GM19043 (cell line): Measurements from ENCODE around the gene ARL16.

Experiments
- ATAC-seq: cut with Tn5 transposase; IDR thresholded peaks from one replicate; pipeline ENCODE4 v1.9.1; 2021; ENCODE audit warnings: low read depth; ENCODE audit not compliant: unreplicated experiment

The ARL16 gene

DNA sequence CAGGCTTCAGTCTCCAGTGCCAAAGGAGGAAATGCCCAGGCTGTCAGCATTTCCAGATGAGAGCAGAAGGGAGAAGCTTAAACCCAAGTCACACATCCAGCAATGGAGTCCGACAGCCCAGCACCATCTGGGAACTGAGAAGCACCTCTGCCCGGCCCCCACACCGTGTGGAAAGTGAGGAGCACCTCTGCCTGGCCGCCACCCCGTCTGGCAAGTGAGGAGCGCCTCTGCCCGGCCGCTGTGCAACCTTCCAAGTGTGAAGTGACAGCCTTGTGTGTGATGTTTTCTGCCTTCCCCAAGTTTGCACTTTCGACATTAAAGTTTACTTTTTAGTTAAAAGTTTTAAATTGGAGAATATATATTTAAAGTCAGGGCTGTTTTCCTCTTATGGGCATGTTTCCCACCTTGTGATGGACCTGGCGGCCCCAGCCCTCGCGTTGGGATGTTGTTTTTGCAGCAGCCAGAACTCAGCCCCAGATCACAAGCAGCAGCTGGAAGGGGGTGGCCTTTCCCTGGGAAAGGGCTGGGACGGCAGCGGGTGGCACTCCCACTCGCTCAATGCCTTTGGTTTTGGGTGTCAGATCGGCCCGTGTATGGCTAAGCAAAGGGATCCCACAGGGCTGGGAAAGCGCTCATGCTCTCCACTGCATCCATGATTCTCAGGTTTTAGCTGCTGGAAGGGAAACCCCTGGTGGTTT is 9.9 kb downstream of the ARL16 start:
- no peak for ATAC-seq

DNA sequence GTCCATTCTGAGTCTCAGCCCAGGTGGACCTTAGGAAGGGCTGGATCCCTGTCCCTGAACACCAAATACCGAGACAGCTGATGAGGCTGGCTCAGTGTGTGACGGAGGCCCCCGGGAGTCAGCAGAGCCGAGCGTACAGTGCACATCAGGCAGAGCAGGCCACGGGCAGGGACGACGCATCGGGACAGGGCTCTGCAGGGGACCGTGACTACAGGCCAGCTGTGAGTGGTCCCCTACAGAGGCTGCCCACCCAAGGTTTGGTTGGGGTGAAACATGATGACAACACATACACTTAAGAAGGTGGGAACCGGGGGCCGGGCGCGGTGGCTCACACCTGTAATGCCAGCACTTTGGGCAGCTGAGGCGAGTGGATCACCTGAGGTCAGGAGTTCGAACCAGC is 10.6 kb downstream of the ARL16 start:
- no peak for ATAC-seq

DNA sequence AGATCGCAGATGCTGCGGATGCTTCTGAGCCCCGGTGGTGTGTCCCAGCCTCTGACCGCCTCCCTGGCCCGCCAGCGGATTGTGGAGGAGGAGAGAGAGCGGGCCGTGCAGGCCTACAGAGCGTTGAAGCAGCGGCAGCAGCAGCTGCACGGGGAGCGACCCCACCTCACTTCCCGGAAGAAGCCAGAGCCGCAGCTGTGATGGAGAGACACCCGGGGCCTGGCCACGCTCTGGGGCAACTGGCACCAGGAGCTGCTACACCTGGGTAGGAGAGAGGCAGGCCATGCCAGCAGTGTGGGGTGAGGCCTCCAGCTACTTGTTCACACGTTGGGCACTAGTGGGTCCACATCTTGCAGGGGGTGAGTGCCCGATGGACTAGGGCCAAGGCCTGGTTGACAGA is 11.1 kb downstream of the ARL16 start:
- ATAC-seq = no peak

DNA sequence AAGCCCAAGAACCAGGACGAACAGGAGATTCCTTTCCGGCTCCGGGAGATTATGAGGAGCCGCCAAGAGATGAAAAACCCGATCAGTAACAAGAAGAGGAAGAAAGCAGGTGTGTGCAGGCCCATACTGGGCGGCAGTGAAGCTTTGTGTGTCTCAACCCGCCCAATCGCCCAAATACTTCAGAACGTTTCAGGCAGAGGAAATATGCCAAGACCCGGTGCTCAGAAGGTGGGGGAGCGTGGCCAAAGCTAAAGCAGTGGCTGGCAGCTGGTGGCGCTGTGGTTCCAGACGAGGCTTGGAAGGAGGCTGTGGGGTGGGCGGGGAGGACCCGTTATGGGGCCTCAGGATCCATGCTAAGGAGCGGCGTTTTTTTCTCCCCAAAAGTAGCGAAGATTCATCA is 15.8 kb downstream of the ARL16 start:
- ATAC-seq = no peak

DNA sequence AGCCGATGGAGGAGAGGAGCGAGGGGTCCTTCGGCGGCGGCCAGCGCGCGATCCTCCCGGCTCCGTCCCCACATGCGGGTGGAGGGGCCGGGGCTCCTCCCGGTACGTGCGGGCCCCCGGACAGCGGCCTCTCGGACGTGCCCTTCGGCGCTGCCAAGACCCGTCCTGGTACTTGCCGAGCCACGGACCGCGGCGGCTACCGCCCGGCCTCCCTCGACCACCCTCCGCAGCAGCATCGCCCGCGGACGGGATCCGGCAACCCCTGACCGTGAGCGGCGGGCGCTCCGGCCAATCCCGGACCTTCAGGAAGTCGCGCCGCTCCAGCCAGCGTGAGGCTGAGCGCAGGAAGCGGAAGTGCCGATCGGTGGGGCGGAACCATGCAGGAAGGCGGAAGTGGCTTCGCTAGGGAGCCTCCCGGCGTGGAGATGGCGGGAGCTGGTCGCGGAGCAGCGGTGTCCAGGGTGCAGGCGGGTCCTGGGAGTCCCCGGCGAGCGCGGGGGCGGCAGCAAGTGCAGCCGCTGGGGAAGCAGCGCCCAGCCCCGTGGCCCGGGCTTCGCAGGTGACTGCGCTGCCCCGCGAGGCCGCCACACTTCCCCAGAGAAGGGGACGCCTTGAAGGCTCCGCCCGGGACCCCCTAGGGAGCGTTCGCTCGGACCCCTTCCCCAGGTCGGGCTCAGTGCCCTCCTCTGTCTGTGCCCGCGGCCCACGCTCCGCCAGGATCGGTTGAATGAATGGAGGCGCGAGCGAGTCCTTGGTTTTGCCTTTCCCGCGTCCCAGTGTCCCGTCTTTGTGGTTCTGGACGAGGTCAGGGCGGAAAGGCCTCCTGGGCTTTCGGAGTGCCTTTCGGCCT is 17.0 kb downstream of the ARL16 start, which contains the start of the genes CCDC137 and OXLD1:
Gene CCDC137, plus strand, starts transcription at position 396 of the 850 bp plus-strand sequence. Its CDS starts 30 bp downstream, at position 426.
Gene OXLD1, minus strand, starts transcription at position 264 of the 850 bp plus-strand sequence. Its CDS starts 28 bp downstream, at position 236.
- peak; percentile 90 for ATAC-seq

DNA sequence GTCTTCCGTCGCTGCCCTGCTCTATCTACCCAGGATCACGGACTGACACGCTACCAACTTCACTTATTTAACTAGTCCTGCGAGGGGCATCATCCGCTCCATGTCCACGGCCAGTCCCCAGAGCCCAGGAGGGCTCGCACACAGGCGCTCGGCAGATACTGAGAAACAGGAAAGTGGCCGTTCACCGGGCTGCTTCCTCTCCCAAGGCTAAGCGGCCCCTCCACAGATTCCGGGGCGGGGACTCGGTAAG is 17.6 kb downstream of the ARL16 start:
- peak; percentile 11 for ATAC-seq

DNA sequence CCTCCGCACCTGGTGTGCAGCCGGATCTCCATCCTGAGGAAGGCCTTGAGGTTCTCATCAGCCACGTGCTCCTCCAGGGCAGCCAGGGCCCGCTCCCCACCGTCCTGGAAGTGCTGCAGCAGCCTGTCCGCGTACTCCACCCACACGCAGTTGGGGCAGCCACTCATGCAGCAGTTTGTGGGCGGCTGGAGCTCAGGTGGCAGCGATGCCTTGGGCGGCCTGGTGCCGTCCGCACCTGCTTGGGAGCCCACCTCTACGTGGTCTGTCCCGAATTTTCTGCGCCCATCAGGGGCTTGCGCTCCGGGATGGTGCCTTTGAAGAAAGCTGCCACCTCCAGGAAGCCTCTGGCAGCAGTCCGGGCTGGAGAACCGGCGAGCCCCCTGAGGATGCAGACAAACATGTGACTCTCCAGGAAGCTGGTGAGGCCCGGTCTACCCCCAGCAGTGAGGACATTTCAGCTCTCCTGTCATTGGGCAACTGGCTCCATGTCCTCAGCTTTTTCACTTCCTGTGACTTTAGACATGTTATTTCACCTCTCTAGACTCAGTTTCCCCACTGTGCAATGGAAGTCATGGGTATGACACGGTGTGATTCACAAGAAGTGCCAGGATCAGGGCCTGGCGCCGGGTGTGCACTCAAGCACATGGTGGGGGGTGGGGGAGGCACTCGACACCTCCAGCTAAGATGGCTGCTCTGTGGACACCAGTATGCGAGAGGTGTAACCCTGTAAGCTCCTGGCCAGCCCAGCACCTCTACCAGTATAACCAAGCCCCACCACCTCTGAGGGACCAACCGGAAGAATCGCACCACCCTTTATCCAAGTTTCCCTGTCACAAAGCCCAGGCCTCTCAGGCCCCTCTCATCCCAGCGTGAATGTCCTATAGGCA is 18.1 kb downstream of the ARL16 start:
- no peak for ATAC-seq

DNA sequence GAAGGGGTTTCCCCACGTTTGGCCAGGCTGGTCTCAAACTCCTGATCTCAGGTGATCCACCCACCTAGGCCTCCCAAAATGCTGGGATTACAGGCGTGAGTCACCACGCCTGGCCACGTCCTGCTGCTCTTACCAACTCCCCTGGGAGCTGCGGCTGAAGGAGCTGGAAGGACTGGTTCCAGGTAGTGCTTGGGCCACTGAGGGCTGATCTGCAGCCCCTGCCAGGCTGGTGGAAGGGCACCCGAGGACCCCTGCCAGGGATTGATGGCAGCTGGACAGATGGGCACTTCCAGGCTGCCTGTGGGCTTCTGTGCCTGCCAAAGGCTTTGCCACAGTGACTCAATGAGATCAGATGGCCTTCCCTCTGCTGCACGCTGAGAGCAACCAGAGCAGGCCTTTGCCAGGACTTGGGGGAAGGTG is 19.5 kb downstream of the ARL16 start:
- no peak for ATAC-seq

DNA sequence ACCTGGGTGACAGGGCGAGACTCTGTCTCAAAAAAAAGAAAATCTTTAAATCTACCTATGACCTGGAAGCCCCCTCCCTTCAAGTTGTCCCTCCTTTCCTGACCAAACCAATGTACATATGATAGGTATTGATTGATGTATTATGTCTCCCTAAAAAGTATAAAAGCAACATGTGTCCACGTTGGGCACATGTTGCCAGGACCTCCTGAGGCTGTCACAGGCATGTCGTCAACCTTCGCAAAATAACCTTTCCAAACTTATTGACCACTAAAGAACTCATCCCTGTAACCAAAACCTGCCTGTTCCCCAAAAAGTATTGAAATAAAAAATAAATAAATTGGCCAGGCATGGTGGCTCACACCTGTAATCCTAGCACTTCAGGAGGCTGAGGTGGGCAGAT is 21.6 kb downstream of the ARL16 start:
- no peak for ATAC-seq

DNA sequence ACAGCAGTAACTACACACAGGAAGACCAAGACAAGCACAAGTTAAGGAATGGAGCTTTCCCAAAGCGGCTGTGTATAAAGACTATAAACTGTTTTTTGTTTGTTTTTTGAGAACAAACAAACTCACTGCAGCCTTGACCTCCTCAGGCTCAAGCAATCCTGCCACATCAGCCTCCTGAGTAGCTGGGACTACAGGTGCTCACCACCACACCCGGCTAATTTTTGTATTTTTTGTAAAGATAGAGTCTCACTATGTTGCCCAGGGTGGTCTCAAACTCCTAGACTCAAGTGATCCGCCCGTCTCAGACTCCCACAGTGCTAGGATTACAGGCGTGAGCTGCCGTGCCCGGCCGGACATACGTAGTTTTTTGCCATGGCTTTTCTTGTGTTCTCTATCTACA is 23.2 kb downstream of the ARL16 start:
- no peak for ATAC-seq

DNA sequence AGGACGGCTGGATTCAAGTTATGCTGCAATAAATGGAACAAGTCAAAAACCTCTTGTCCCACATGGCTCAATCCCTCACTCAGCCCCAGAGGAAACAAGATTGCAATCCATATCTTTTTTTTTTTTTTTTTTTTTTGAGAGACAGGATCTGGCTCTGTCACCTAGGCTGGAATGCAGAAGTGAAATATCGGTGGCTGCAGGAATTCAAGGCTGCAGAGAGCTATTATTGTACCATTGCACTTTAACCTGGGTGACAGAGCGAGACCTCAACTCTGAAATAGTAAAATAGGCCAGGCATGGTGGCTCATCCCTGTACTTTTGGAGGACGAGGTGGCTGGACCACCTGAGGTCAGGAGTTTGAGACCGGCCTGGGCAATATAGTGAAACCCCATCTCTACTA is 24.6 kb downstream of the ARL16 start:
- no peak for ATAC-seq

DNA sequence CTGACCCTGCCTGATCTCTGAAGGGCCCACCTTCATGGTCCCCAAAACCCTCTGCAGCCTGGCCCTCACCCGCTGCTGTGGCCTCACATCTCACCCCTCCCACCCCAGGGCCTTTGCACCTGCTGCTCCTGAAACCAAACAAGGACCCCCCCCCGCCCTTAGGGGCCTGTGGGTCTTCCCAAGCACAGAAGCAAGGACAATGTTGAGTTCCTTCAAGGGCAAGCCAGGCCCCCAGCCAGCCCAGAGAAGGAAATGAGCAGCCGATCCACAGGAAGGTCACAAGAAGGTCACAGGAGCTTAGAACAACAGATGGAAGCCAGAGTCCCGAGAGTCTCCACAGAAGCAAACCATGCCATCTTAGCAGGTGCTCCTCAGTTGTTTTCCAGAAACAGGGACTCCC is 26.8 kb downstream of the ARL16 start:
- no peak for ATAC-seq

DNA sequence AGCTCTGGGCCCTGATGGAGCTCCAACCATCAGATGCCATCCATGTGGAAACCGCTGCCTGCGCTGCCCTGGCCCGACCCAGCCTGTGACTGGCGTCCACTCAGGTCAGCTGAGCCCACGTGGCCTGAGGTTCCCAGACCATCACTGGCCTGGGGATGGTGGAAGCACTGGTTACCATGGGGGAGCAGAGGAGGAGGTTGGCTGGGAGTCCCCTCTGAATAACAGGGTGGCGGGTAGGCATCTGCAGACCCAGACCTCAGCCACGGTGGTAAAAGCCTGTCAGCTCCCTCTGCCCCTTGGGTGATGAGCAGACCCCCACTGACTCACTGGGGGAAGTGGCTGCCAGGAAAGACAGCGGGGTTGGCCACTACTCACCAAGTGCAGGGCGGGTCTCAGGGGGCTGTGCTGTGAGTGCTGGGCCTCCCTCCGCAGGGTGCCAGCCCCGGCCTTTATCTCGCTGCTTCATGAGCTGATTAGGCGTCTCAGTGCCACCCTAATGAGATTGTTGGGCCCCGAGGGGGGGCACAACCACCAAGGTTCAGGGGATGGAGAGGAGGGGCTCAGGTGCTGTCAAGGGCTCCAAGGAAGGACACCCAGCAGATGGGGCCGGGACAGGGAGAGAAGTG is 27.4 kb downstream of the ARL16 start, which contains the start of gene PDE6G:
Gene PDE6G, minus strand, starts transcription at position 425 of the 626 bp plus-strand sequence. CDS start 3,237 bp downstream, outside the sequence.
- ATAC-seq = no peak

DNA sequence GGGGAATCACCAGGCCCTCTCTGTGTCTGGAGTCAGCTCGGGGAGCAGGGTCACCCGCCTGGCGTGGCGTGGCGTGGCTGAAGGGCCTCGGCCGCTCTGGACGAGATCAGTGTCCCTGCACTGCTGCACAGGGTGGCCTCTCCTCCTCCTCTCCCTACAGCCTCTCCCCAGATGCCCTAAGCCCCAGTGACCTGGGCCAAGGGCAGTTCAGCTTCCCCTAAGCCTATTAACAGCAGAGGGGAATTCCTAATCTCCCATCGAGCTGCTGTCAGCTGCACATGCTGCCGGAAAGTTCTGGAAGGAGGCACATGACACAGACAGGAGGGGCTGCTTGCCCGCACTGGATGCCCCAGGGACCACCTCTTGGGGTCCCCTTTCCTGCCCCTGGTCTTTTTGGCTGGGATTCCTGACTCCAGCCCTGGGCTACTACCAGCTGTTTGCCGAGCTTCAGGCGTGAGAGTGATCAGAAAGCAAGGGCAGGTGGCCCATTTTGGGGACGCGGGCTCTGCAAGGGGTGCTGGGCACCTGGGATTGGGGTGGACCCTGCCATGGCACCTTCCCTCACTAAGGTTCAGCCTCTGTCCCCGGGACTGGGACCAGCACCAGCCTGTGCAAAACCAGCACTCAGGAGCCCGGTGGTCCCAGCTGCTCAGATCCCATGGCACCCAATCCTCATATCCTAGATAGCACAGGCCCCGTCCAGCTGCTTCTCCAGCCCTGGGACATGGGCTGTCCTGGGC is 28.0 kb downstream of the ARL16 start:
- ATAC-seq = no peak

DNA sequence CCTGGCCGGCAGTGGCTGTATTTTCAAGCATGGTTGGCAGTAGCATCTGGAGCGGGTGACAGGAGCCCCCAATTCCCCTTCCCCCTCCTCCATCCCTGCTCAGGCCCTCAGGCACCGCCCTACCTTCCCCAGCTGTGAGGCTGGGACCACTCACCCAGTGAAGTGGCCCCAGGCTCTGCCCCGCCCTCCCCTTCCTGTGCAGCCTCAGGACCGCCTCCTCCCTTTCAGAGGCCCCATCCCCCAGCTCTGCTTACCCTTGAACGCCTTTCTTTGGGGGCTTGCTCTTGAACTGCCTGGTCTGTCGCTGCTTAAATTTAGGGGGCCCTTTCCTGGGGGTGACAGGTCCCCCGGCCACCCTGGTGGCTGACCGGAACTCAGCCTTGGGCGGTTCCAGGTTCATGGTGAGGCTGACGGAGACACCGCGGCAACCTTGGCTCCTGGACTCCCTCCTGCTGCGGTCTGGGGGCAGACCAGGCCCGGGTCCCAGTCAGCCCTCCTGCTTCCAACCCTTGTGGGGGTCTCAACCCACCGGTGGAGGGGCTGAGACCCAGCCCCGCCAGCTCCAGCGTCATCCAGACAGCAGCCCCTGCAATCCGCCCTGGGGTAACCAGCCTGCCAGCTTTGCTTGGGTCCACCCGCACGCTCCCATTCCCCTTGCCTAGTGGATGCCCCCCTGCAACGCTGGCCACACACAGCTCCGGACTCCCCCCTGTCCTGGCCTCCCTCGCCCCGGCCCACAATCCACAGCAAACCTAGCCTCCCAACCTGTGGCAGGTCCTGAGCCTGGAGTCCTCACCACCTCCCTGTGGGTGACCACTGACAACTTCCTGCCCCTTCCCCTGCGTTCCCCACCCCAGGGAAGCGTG is 30.5 kb downstream of the ARL16 start:
- no peak for ATAC-seq

DNA sequence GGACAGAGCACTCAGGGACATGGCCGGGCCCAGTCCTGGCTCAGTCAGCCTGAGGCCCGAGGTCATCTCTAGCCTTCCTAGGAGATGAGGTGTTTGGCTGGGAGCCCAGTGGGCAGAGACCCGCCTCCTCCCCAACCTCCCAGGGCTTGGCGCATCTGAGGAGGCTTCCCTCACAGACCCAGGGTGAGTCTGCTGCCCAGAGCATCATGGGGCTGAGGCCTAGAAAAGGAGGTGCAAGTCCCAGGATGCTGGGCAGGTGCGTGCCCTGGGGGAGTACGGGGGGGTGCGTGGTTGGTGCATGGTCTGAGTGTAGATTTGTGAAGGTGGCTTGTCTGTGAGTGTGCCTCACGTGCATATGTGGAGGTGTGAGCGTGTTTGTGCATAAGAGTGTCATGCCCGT is 31.9 kb downstream of the ARL16 start:
- ATAC-seq = no peak

DNA sequence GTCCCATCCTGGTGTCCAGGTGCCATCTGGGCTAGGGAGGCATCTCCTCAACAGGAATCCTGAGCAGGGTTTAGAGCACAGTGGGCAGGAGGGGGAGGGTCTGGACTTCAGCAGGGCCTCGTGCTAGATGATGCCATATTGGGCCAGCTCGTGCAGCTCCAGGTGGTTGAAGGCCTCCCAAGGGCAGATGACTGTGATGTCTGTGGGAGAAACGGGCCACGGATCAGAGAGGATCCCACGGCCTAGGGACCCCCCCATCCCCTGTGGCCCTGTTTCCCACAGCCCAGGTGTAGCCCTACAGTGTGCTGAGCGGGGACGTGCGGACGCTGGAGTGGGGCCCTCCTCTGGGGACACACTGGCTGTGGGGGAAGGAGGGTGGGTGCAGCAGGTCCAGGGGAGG is 32.6 kb downstream of the ARL16 start:
- ATAC-seq = no peak

DNA sequence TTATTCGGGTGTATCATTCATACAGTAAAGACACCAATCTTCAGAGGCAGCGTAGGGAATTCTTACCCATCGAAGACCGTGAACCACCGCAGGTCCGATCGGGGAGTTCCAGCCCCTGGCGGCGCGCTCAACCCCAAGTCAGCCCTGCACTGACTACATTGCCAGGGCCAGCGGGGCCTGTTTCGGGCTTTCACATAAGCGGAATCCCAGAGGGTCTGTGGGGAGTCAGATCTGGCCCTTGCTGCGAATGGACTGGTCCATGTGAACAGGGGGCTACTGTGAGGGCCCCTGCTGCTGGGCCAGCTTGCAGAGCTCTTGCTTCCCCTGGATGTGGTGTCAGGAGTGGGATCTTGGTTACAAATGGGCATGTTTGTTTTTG is 34.9 kb downstream of the ARL16 start:
- ATAC-seq = no peak
